Activated CD4-positive, CD25-positive, alpha-beta regulatory T cell treated with anti-CD3 and anti-CD28 coated beads, Interleukin-2, amount 50 U/mL, for 16 hours (primary cell): ENCODE results near the gene PRR36.

Source experiments
- DNase-seq: peaks from one replicate; pipeline ENCODE4 v3.0.0-alpha.2; 2020; ENCODE audit warnings: low read depth, low spot score

PRR36 gene

DNA sequence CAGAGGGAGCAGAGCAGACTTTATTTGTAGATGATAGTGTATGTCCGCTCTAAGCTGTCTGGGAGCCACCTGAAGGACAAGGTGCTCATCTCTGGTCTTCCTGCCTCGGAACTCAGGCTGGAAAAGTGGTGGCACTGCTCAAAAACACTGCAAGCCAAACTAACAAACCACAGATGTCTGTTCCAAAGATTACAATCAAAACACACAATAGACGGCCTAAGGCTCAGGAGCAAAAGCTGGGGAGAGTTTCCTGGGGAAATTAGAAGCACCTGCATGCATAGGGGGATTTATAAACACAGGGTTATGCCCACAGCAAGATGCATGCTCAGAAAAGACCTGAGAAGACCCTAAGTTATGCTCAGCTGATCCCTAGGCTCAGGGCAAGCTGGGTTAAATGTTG, 53.6 kb downstream of the PRR36 start:
- no peak for DNase-seq

DNA sequence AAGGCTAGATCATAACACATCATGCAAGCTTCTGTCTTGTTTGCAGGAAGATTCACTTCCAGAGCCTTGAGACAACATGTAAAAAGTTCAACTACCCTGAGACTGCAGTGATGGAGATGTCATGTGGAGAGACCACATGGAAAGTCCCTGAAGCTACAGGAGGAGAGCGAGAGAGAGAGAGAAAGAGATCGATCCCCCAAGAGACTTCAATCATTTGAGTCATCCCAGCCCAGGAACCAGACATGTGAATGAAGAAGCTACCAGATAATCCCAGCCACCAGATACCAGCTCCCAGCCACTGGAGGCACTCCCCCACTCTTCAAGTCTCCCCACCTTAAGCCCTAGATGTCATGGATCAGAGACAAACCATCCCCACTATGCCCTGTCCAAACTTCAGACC, 54.9 kb downstream of the PRR36 start:
- no peak for DNase-seq

- no peak for DNase-seq
These were observed 55.4 kb downstream of the PRR36 start for GRCh38 chr19:7818806-7819205.
